SK-N-SH treated with all-trans-retinoic acid at 6 μM for 48 hours (cell line): Measurements from ENCODE around the gene ZBTB40.

Source experiments
- ARNTL ChIP-seq: fragments of 450-650 bp; formaldehyde crosslinking; IDR thresholded peaks from 2 replicates; pipeline ENCODE4 v1.5.0; 2020; ENCODE audit warnings: low read depth, mild to moderate bottlenecking, moderate library complexity, borderline replicate concordance
- CSDC2 ChIP-seq: fragments of 250-450 bp; sonication (Bioruptor Pico); IDR thresholded peaks from 2 replicates; pipeline ENCODE4 v1.5.0; 2020; ENCODE audit warnings: mild to moderate bottlenecking, moderate library complexity
- ESRRG ChIP-seq: fragments of 250-450 bp; sonication (Bioruptor Pico); IDR thresholded peaks from 2 replicates; pipeline ENCODE4 v1.6.1; 2021; ENCODE audit warnings: mild to moderate bottlenecking
- OSR1 ChIP-seq: fragments of 250-450 bp; sonication (Bioruptor Pico); IDR thresholded peaks from 2 replicates; pipeline ENCODE4 v1.8.0; 2022; ENCODE audit warnings: moderate library complexity, mild to moderate bottlenecking, inconsistent platforms
- SNAI2 ChIP-seq: fragments of 250-450 bp; sonication (Bioruptor Pico); IDR thresholded peaks from 2 replicates; pipeline ENCODE4 v1.5.0; 2020; ENCODE audit warnings: mild to moderate bottlenecking, moderate library complexity
- ZC3H10 ChIP-seq: fragments of 250-450 bp; sonication (Bioruptor Pico); IDR thresholded peaks from 2 replicates; pipeline ENCODE4 v1.5.1; 2021; ENCODE audit warnings: mild to moderate bottlenecking, moderate library complexity
- ZNF565 ChIP-seq: fragments of 450-650 bp; formaldehyde crosslinking; conservative IDR thresholded peaks from 2 replicates; pipeline ENCODE4 v1.5.0; 2020; ENCODE audit warnings: low read depth, mild to moderate bottlenecking, moderate library complexity
- ZNF70 ChIP-seq: fragments of 450-650 bp; formaldehyde crosslinking; IDR thresholded peaks from 2 replicates; pipeline ENCODE4 v1.5.0; 2020; ENCODE audit warnings: mild to moderate bottlenecking, moderate library complexity
- ZNF8 ChIP-seq: fragments of 450-650 bp; formaldehyde crosslinking; IDR thresholded peaks from 2 replicates; pipeline ENCODE4 v1.5.0; 2020; ENCODE audit warnings: mild to moderate bottlenecking, moderate library complexity
- TF ChIP-seq, protein P1 (sequence below): fragments of 250-450 bp; sonication (Bioruptor Pico); IDR thresholded peaks from 2 replicates; pipeline ENCODE4 v1.8.0; 2020; ENCODE audit warnings: mild to moderate bottlenecking, moderate library complexity, borderline replicate concordance
- TF ChIP-seq, protein P2 (sequence below): fragments of 250-450 bp; sonication (Bioruptor Pico); IDR thresholded peaks from 2 replicates; pipeline ENCODE4 v1.5.0; 2020; ENCODE audit warnings: mild to moderate bottlenecking, moderate library complexity

DNA sequence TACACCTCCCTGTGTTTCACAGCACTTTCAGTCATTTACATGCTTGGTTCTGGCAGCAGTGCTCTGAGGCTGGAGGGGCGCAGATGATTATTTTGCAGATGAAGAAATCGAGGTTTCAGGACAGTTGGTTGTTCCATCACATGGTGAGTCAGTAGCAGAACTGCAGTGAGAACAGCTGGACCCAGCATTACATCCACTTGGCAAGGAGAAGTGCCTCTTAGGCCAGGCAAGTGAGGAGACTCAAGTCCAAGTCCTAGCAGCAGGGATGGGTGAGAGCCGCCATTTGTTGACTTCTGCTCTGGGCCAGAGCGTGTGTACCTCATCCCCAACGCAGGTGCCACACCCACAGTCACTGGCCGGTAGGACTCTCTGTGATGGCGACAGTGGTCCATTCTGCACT lies 84.9 kb downstream of the ZBTB40 start:
- no peak for TF ChIP-seq ZNF8 (CRISPR knock-in tag)
- TF ChIP-seq, protein P1, sequence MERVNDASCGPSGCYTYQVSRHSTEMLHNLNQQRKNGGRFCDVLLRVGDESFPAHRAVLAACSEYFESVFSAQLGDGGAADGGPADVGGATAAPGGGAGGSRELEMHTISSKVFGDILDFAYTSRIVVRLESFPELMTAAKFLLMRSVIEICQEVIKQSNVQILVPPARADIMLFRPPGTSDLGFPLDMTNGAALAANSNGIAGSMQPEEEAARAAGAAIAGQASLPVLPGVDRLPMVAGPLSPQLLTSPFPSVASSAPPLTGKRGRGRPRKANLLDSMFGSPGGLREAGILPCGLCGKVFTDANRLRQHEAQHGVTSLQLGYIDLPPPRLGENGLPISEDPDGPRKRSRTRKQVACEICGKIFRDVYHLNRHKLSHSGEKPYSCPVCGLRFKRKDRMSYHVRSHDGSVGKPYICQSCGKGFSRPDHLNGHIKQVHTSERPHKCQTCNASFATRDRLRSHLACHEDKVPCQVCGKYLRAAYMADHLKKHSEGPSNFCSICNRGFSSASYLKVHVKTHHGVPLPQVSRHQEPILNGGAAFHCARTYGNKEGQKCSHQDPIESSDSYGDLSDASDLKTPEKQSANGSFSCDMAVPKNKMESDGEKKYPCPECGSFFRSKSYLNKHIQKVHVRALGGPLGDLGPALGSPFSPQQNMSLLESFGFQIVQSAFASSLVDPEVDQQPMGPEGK (CRISPR knock-in tag), result no peak
- TF ChIP-seq OSR1 (CRISPR knock-in tag), result no peak
- TF ChIP-seq ZNF565, result no peak
- TF ChIP-seq ESRRG, result no peak
- TF ChIP-seq ZC3H10 (CRISPR knock-in tag), result no peak
- TF ChIP-seq CSDC2 (CRISPR knock-in tag), result no peak
- no peak for TF ChIP-seq ARNTL (CRISPR knock-in tag)
- no peak for TF ChIP-seq ZNF70 (CRISPR knock-in tag)
- TF ChIP-seq, protein P2, sequence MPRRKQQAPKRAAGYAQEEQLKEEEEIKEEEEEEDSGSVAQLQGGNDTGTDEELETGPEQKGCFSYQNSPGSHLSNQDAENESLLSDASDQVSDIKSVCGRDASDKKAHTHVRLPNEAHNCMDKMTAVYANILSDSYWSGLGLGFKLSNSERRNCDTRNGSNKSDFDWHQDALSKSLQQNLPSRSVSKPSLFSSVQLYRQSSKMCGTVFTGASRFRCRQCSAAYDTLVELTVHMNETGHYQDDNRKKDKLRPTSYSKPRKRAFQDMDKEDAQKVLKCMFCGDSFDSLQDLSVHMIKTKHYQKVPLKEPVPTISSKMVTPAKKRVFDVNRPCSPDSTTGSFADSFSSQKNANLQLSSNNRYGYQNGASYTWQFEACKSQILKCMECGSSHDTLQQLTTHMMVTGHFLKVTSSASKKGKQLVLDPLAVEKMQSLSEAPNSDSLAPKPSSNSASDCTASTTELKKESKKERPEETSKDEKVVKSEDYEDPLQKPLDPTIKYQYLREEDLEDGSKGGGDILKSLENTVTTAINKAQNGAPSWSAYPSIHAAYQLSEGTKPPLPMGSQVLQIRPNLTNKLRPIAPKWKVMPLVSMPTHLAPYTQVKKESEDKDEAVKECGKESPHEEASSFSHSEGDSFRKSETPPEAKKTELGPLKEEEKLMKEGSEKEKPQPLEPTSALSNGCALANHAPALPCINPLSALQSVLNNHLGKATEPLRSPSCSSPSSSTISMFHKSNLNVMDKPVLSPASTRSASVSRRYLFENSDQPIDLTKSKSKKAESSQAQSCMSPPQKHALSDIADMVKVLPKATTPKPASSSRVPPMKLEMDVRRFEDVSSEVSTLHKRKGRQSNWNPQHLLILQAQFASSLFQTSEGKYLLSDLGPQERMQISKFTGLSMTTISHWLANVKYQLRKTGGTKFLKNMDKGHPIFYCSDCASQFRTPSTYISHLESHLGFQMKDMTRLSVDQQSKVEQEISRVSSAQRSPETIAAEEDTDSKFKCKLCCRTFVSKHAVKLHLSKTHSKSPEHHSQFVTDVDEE (CRISPR knock-in tag), result no peak
- no peak for TF ChIP-seq SNAI2 (CRISPR knock-in tag)
